Neural progenitor cell (in vitro differentiated cells): ENCODE results near the gene SH2D3C. TPM values are rescaled to one million over a fixed set of nuclear protein-coding genes. Genes with fewer than 3 reads are reported as not detected.

ENCODE experiments used
- DNase-seq: peaks from one replicate; pipeline ENCODE4 v3.0.0-alpha.2; 2016; ENCODE audit warnings: low spot score
- H2AFZ ChIP-seq: fragments of 200-600 bp; sonication (generic); replicated peaks from 2 replicates; pipeline ENCODE4 v1.6.1; 2016; ENCODE audit warnings: antibody characterized with exemption
- H3F3A ChIP-seq: fragments of 200-600 bp; sonication (generic); 2 replicates; pipeline ENCODE4 v1.6.1; 2016; ENCODE audit warnings: antibody characterized with exemption, low read depth
- H3K27ac ChIP-seq: fragments of 200-600 bp; sonication (generic); 2 replicates; pipeline ENCODE4 v1.5.1; 2016; ENCODE audit warnings: mild to moderate bottlenecking
- H3K27me3 ChIP-seq: fragments of 200-600 bp; sonication (generic); 2 replicates; pipeline ENCODE4 v1.6.1; 2016; ENCODE audit warnings: mild to moderate bottlenecking, moderate library complexity
- H3K36me3 ChIP-seq: fragments of 200-600 bp; sonication (generic); 2 replicates; pipeline ENCODE4 v1.5.1; 2016
- H3K4me1 ChIP-seq: fragments of 200-600 bp; sonication (generic); 2 replicates; pipeline ENCODE4 v1.6.1; 2016; ENCODE audit warnings: mixed run types
- H3K4me2 ChIP-seq: fragments of 200-600 bp; sonication (generic); 2 replicates; pipeline ENCODE4 v1.6.1; 2016
- H3K4me3 ChIP-seq: fragments of 200-600 bp; sonication (generic); 2 replicates; pipeline ENCODE4 v1.5.1; 2016
- H3K79me2 ChIP-seq: fragments of 200-600 bp; sonication (generic); 2 replicates; pipeline ENCODE4 v1.6.1; 2016; ENCODE audit warnings: low read depth
- H3K9ac ChIP-seq: fragments of 200-600 bp; sonication (generic); 2 replicates; pipeline ENCODE4 v1.6.1; 2016
- H3K9me3 ChIP-seq: fragments of 200-600 bp; sonication (generic); 2 replicates; pipeline ENCODE4 v1.5.1; 2016; ENCODE audit warnings: low read depth
- H4K20me1 ChIP-seq: fragments of 200-600 bp; sonication (generic); 2 replicates; pipeline ENCODE4 v1.6.1; 2016; ENCODE audit warnings: low read depth
- H3K27ac Mint-ChIP-seq: 3 replicates; pipeline ENCODE4 v1.8.0; 2021; ENCODE audit warnings: mixed read lengths
- H3K27me3 Mint-ChIP-seq: 2 replicates; pipeline ENCODE4 v1.8.0; 2022; ENCODE audit warnings: low read depth, mild to moderate bottlenecking, inconsistent platforms, moderate library complexity, mixed read lengths; ENCODE audit not compliant: insufficient read depth
- H3K36me3 Mint-ChIP-seq: 3 replicates; pipeline ENCODE4 v1.8.0; 2021; ENCODE audit warnings: mixed read lengths
- H3K4me1 Mint-ChIP-seq: 3 replicates; pipeline ENCODE4 v1.8.0; 2021; ENCODE audit warnings: mixed read lengths
- H3K4me3 Mint-ChIP-seq: 3 replicates; pipeline ENCODE4 v1.8.0; 2021; ENCODE audit warnings: mild to moderate bottlenecking, moderate library complexity, mixed read lengths
- H3K9me3 Mint-ChIP-seq: 3 replicates; pipeline ENCODE4 v1.8.0; 2020; ENCODE audit warnings: mixed read lengths
- CTCF ChIP-seq: fragments of 200-600 bp; sonication (generic); IDR thresholded peaks from 2 replicates; pipeline ENCODE4 v1.5.1; 2017; ENCODE audit warnings: antibody characterized with exemption, mild to moderate bottlenecking
- EZH2 ChIP-seq: fragments of 200-600 bp; sonication (generic); IDR thresholded peaks from 2 replicates; pipeline ENCODE4 v1.6.1; 2017; ENCODE audit warnings: antibody characterized with exemption, mild to moderate bottlenecking, moderate library complexity
- EZH2phosphoT487 ChIP-seq: fragments of 200-600 bp; sonication (generic); IDR thresholded peaks from 2 replicates; pipeline ENCODE4 v1.6.1; 2017; ENCODE audit warnings: antibody characterized with exemption
- total RNA-seq: library from RNA; depleted of rRNA; stranded (reverse); fragments of >200 nt; gene quantifications from 2 replicates; pipeline ENCODE4 v1.2.3, GENCODE V29; 2015; ENCODE audit warnings: low replicate concordance

The SH2D3C gene
- total RNA-seq, 1 donor from 2014 or later = 1.9 TPM

- H3K27ac Mint-ChIP-seq = peak overlapping the region; percentile 66
- H3K27ac ChIP-seq = no peak overlapping the region
- no peak for DNase-seq
Observed at GRCh38 chr9:127711226-127711701, 67.2 kb downstream of the SH2D3C start.

GRCh38 chr9:127710204-127710783 lies 68.2 kb downstream of the SH2D3C start:
- DNase-seq = no peak
- Histone ChIP-seq H3K27ac (no peak overlapping the region), H2AFZ (no peak overlapping the region), H3K4me3 (no peak overlapping the region), H3K27me3 (peaks cover 15% of the 10 kb centered on the region), H4K20me1 (no peaks in the 10 kb centered on the region), H3F3A (no peaks in the 10 kb centered on the region), H3K36me3 (no peaks in the 10 kb centered on the region), H3K4me2 (no peak overlapping the region), H3K9ac (no peak overlapping the region), H3K9me3 (no peaks in the 10 kb centered on the region), H3K79me2 (no peaks in the 10 kb centered on the region), H3K4me1 (peaks cover 20% of the 10 kb centered on the region)
- peaks cover 6% of the 10 kb centered on the region for H3K27me3 Mint-ChIP-seq
- H3K4me1 Mint-ChIP-seq = peaks cover 29% of the 10 kb centered on the region
- H3K27ac Mint-ChIP-seq = peak overlapping the region; percentile 75
- H3K4me3 Mint-ChIP-seq = peak overlapping the region; percentile 52
- H3K9me3 Mint-ChIP-seq = peaks cover 3% of the 10 kb centered on the region
- no peak for TF ChIP-seq CTCF
- TF ChIP-seq EZH2 = no peak
- TF ChIP-seq EZH2phosphoT487 = no peak
- H3K36me3 Mint-ChIP-seq = no peaks in the 10 kb centered on the region

More at GRCh38 chr9:127711226-127711701, 67.2 kb downstream of the SH2D3C start:
- Mint-ChIP-seq H3K4me3 (peak overlapping the region; percentile 55), H3K36me3 (no peaks in the 10 kb centered on the region), H3K9me3 (peaks cover 3% of the 10 kb centered on the region), H3K4me1 (peaks cover 27% of the 10 kb centered on the region), H3K27me3 (peaks cover 6% of the 10 kb centered on the region)
- no peak overlapping the region for H3K9ac ChIP-seq
- no peaks in the 10 kb centered on the region for H3K79me2 ChIP-seq
- no peak overlapping the region for H2AFZ ChIP-seq
- TF ChIP-seq EZH2phosphoT487 = no peak
- no peak for TF ChIP-seq EZH2
- no peak for TF ChIP-seq CTCF
- no peak overlapping the region for H3K4me2 ChIP-seq
- no peaks in the 10 kb centered on the region for H4K20me1 ChIP-seq
- H3K4me1 ChIP-seq = peaks cover 13% of the 10 kb centered on the region
- no peak overlapping the region for H3K4me3 ChIP-seq
- no peaks in the 10 kb centered on the region for H3K36me3 ChIP-seq
- peaks cover 15% of the 10 kb centered on the region for H3K27me3 ChIP-seq
- H3F3A ChIP-seq = no peaks in the 10 kb centered on the region
- H3K9me3 ChIP-seq = no peaks in the 10 kb centered on the region

GRCh38 chr9:127708952-127709587 lies 69.4 kb downstream of the SH2D3C start:
- H3K4me3 ChIP-seq = no peak overlapping the region

More at GRCh38 chr9:127708952-127709587, 69.4 kb downstream of the SH2D3C start:
- H3K27ac ChIP-seq = no peak overlapping the region
- H3F3A ChIP-seq = no peaks in the 10 kb centered on the region
- DNase-seq = no peak
- H3K4me1 Mint-ChIP-seq = peaks cover 32% of the 10 kb centered on the region
- H3K9ac ChIP-seq = no peak overlapping the region
- H3K27me3 Mint-ChIP-seq = peaks cover 3% of the 10 kb centered on the region
- no peak overlapping the region for H3K4me2 ChIP-seq
- TF ChIP-seq EZH2phosphoT487 = no peak
- TF ChIP-seq CTCF = no peak
- no peak for TF ChIP-seq EZH2
- no peak overlapping the region for H2AFZ ChIP-seq
- peaks cover 3% of the 10 kb centered on the region for H3K9me3 Mint-ChIP-seq
- H3K4me1 ChIP-seq = peaks cover 22% of the 10 kb centered on the region
- no peak overlapping the region for H3K27ac Mint-ChIP-seq
- no peaks in the 10 kb centered on the region for H3K79me2 ChIP-seq
- H4K20me1 ChIP-seq = no peaks in the 10 kb centered on the region
- no peaks in the 10 kb centered on the region for H3K36me3 Mint-ChIP-seq
- no peaks in the 10 kb centered on the region for H3K9me3 ChIP-seq
- no peak overlapping the region for H3K4me3 Mint-ChIP-seq
- no peaks in the 10 kb centered on the region for H3K36me3 ChIP-seq
- H3K27me3 ChIP-seq = peaks cover 4% of the 10 kb centered on the region
